ENCODE measurements around the gene ANKRD52. TPM values are rescaled to one million over a fixed set of nuclear protein-coding genes. Genes with fewer than 3 reads are reported as not detected.
A peak's percentile ranks its signal among the peaks of the same experiment; 100 is the strongest.
"Not testable (repeated sequence)": the region's sequence is repeated elsewhere in the genome, so short reads cannot be mapped to it uniquely, and the experiment has no call there.

Gene ANKRD52
- total RNA-seq, 2 experiments from 2014 or later, result 23.6 to 25.6 TPM

- Mint-ChIP-seq H3K27me3 (ENCODE audit: low read depth) (no peaks in the 10 kb centered on the region), H3K27ac (no peak overlapping the region), H3K4me1 (ENCODE audit: low read depth) (peaks cover 6% of the 10 kb centered on the region), H3K4me3 (no peak overlapping the region), H3K9me3 (no peaks in the 10 kb centered on the region), H3K36me3 (ENCODE audit: low read depth) (no peaks in the 10 kb centered on the region)
- intact Hi-C loops (cut with micrococcal nuclease), result no loop called here
- CTCF ChIA-PET, result interaction anchor here (0.6 to 3.0 kb wide), 2 partner anchors 8 to 68 kb away, joined by 3 to 17 read pairs; no protein-coding TSS in a partner anchor
- DNase-seq, result no peak
Observed at GRCh38 chr12:56197921-56198635, 60.1 kb downstream of the ANKRD52 start.

- H3K9me3 Mint-ChIP-seq; H3K4me3 Mint-ChIP-seq; H3K36me3 Mint-ChIP-seq (ENCODE audit: low read depth); intact Hi-C loops (cut with micrococcal nuclease); H3K4me1 Mint-ChIP-seq (ENCODE audit: low read depth); H3K27ac Mint-ChIP-seq; DNase-seq; H3K27me3 Mint-ChIP-seq (ENCODE audit: low read depth): not testable (repeated sequence)
- CTCF ChIA-PET, result interaction anchor here (1.3 to 3.0 kb wide), 2 partner anchors 9 to 61 kb away, joined by 4 to 17 read pairs; partner anchors contain the start of gene ANKRD52
Observed at GRCh38 chr12:56196818-56197550, 61.2 kb downstream of the ANKRD52 start.

- H3K4me3 Mint-ChIP-seq, result no peak overlapping the region
- DNase-seq, result peak; percentile 93
- no peaks in the 10 kb centered on the region for H3K9me3 Mint-ChIP-seq
- H3K27me3 Mint-ChIP-seq (ENCODE audit: low read depth), result no peaks in the 10 kb centered on the region
- peaks cover 1% of the 10 kb centered on the region for H3K36me3 Mint-ChIP-seq (ENCODE audit: low read depth)
- peak overlapping the region; percentile 19 for H3K27ac Mint-ChIP-seq
- intact Hi-C loops (cut with micrococcal nuclease), result loop anchor here (1.0 to 5.0 kb wide), 8 partner anchors 31 to 308 kb away; partner anchors contain the start of genes ANKRD52, COQ10A, IL23A and NABP2
- H3K4me1 Mint-ChIP-seq (ENCODE audit: low read depth), result peaks cover 13% of the 10 kb centered on the region
- CTCF ChIA-PET, result interaction anchor here (0.6 to 2.9 kb wide), 7 partner anchors 12 to 271 kb away, joined by 3 to 22 read pairs (median 9); partner anchors contain the start of genes ANKRD52, RNF41 and ZC3H10
Observed at GRCh38 chr12:56193025-56193578, 65.1 kb downstream of the ANKRD52 start.

GRCh38 chr12:56192582-56192981 is 65.6 kb downstream of the ANKRD52 start:
- no peaks in the 10 kb centered on the region for H3K27me3 Mint-ChIP-seq (ENCODE audit: low read depth)

GRCh38 chr12:56190695-56191155 is 67.5 kb downstream of the ANKRD52 start:
- Mint-ChIP-seq H3K27me3 (ENCODE audit: low read depth) (no peaks in the 10 kb centered on the region), H3K4me3 (peak overlapping the region; percentile 95), H3K27ac (peak overlapping the region; percentile 92), H3K36me3 (ENCODE audit: low read depth) (peaks cover 11% of the 10 kb centered on the region), H3K4me1 (ENCODE audit: low read depth) (peaks cover 32% of the 10 kb centered on the region), H3K9me3 (no peaks in the 10 kb centered on the region)
- CTCF ChIA-PET, result interaction anchor here (1.8 to 4.7 kb wide), 5 partner anchors 31 to 108 kb away, joined by 5 to 86 read pairs (median 22); partner anchors contain the start of genes COQ10A, ESYT1, RNF41 and ZC3H10
- intact Hi-C loops (cut with micrococcal nuclease), result loop anchor here (1.0 to 5.0 kb wide), 2 partner anchors 143 to 257 kb away; partner anchors contain the start of genes PAN2 and TIMELESS
- DNase-seq, result no peak

More at GRCh38 chr12:56192582-56192981, 65.6 kb downstream of the ANKRD52 start:
- Mint-ChIP-seq H3K36me3 (ENCODE audit: low read depth) (peaks cover 1% of the 10 kb centered on the region), H3K9me3 (no peaks in the 10 kb centered on the region), H3K4me3 (no peak overlapping the region), H3K27ac (no peak overlapping the region), H3K4me1 (ENCODE audit: low read depth) (peaks cover 18% of the 10 kb centered on the region)
- intact Hi-C loops (cut with micrococcal nuclease), result loop anchor here (2.0 to 5.0 kb wide), 3 partner anchors 74 to 255 kb away; partner anchors contain the start of genes COQ10A, IL23A and TIMELESS
- no peak for DNase-seq
- CTCF ChIA-PET, result interaction anchor here (0.6 to 2.9 kb wide), 10 partner anchors 12 to 271 kb away, joined by 3 to 22 read pairs (median 5); partner anchors contain the start of genes ANKRD52, ESYT1, RNF41 and ZC3H10

- H3K27ac Mint-ChIP-seq, result peak overlapping the region; percentile 92
- CTCF ChIA-PET, result interaction anchor here (0.6 to 4.7 kb wide), 33 partner anchors 9 to 452 kb away, joined by 3 to 86 read pairs (median 5); partner anchors contain the start of genes COQ10A, ESYT1, MYL6 and PA2G4
- peaks cover 14% of the 10 kb centered on the region for H3K36me3 Mint-ChIP-seq (ENCODE audit: low read depth)
- peak overlapping the region; percentile 95 for H3K4me3 Mint-ChIP-seq
- H3K27me3 Mint-ChIP-seq (ENCODE audit: low read depth), result no peaks in the 10 kb centered on the region
- intact Hi-C loops (cut with micrococcal nuclease), result loop anchor here (1.0 to 10.0 kb wide), 7 partner anchors 64 to 455 kb away; partner anchors contain the start of genes PAN2 and TIMELESS
- DNase-seq, result peak; percentile 88
- no peaks in the 10 kb centered on the region for H3K9me3 Mint-ChIP-seq
- peaks cover 33% of the 10 kb centered on the region for H3K4me1 Mint-ChIP-seq (ENCODE audit: low read depth)
Observed at GRCh38 chr12:56189918-56190694, 68.1 kb downstream of the ANKRD52 start.

- CTCF ChIA-PET, result interaction anchor here (0.8 to 4.7 kb wide), 35 partner anchors 8 to 451 kb away, joined by 3 to 86 read pairs (median 5); partner anchors contain the start of genes ANKRD52, COQ10A, ESYT1 and MYL6
- DNase-seq, result peak; percentile 93
- peak within 1 kb of the TSS; percentile 95 for H3K4me3 Mint-ChIP-seq
- H3K27ac Mint-ChIP-seq, result peak within 1 kb of the TSS; percentile 92
- peaks cover 33% of the 10 kb centered on the region for H3K4me1 Mint-ChIP-seq (ENCODE audit: low read depth)
- intact Hi-C loops (cut with micrococcal nuclease), result loop anchor here (1.0 to 10.0 kb wide), 5 partner anchors 63 to 455 kb away; no protein-coding TSS in a partner anchor
- no peaks in the 10 kb centered on the region for H3K27me3 Mint-ChIP-seq (ENCODE audit: low read depth)
- no peaks in the 10 kb centered on the region for H3K9me3 Mint-ChIP-seq
- H3K36me3 Mint-ChIP-seq (ENCODE audit: low read depth), result peaks cover 16% of the 10 kb centered on the region
Observed at GRCh38 chr12:56189099-56189917, 68.9 kb downstream of the ANKRD52 start, which contains the start of gene SMARCC2. Gene SMARCC2, minus strand, starts transcription at chr12:56189483. Its CDS starts 22 bp downstream, at chr12:56189461.

- H3K27me3 Mint-ChIP-seq (ENCODE audit: low read depth), result no peaks in the 10 kb centered on the region
- H3K27ac Mint-ChIP-seq, result peak overlapping the region; percentile 80
- peaks cover 33% of the 10 kb centered on the region for H3K4me1 Mint-ChIP-seq (ENCODE audit: low read depth)
- H3K9me3 Mint-ChIP-seq, result no peaks in the 10 kb centered on the region
- CTCF ChIA-PET, result interaction anchor here (0.9 to 4.7 kb wide), 25 partner anchors 8 to 450 kb away, joined by 3 to 86 read pairs (median 6); partner anchors contain the start of genes ANKRD52, COQ10A, ESYT1 and MYL6
- intact Hi-C loops (cut with micrococcal nuclease), result loop anchor here (1.0 to 10.0 kb wide), 6 partner anchors 30 to 454 kb away; partner anchors contain the start of gene MYL6
- DNase-seq, result peak; percentile 24
- peak overlapping the region; percentile 83 for H3K4me3 Mint-ChIP-seq
- peaks cover 17% of the 10 kb centered on the region for H3K36me3 Mint-ChIP-seq (ENCODE audit: low read depth)
Observed at GRCh38 chr12:56188778-56189098, 69.4 kb downstream of the ANKRD52 start.

- Mint-ChIP-seq H3K36me3 (ENCODE audit: low read depth) (peaks cover 17% of the 10 kb centered on the region), H3K27me3 (ENCODE audit: low read depth) (no peaks in the 10 kb centered on the region), H3K4me1 (ENCODE audit: low read depth) (peaks cover 30% of the 10 kb centered on the region), H3K4me3 (peak overlapping the region; percentile 83), H3K9me3 (no peaks in the 10 kb centered on the region), H3K27ac (peak overlapping the region; percentile 80)
- DNase-seq, result peak; percentile 23
- intact Hi-C loops (cut with micrococcal nuclease), result loop anchor here (1.0 to 10.0 kb wide), 3 partner anchors 30 to 453 kb away; partner anchors contain the start of gene MYL6
- CTCF ChIA-PET, result interaction anchor here (0.6 to 4.7 kb wide), 23 partner anchors 7 to 455 kb away, joined by 3 to 86 read pairs (median 6); partner anchors contain the start of genes ANKRD52, COQ10A, ESYT1 and MYL6
Observed at GRCh38 chr12:56188131-56188777, 69.9 kb downstream of the ANKRD52 start.
